ENCODE measurements around the gene EHHADH. TPM values are rescaled to one million over a fixed set of nuclear protein-coding genes. Genes with fewer than 3 reads are reported as not detected.

The EHHADH gene
- total and polyA plus RNA-seq, 11 donors, result 5.1 to 26.0 (median 14.3) TPM

GRCh38 chr3:185204894-185205293, 49.0 kb downstream of the EHHADH start:
- TF ChIP-seq POLR2A (IDR thresholded peaks at IDR 0.05) (no peak), CTCF (IDR thresholded peaks at IDR 0.05) (no peak)
- no peaks in the 10 kb centered on the region for H3K4me1 ChIP-seq
- intact Hi-C loops (cut with DNase I), result no loop called here
- no peaks in the 10 kb centered on the region for H3K9me3 ChIP-seq
- H3K27me3 ChIP-seq, result no peaks in the 10 kb centered on the region
- H3K27ac ChIP-seq, result no peak overlapping the region
- no peak overlapping the region for H3K4me3 ChIP-seq
- DNase-seq, result no peak
- 88 to 93% (median 91%) methylated on average over 2 of the region's 2 CpGs for WGBS, 4 donors
- peaks cover 0 to 35% (median 6%) of the 10 kb centered on the region in 9 donors for H3K36me3 ChIP-seq
- no peak for ATAC-seq

DNA sequence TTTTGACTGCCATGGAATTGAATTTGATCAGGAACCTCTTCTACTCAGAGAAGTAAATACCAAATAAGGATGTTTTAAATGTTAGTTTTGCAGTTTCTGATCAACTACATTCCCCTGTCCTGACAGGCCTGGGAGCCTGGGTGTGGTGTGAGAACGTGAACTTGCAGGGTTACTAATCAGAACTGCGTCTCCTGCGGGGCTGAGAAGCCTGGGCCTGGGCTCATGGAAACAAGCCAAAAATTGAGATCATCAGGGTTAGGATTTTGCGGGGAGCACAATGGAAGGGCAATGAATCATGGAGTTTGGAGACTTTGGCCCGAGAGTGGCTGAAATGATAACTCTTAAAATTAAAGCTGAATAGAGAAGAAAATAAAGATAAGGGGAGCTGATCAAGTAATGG, 53.2 kb downstream of the EHHADH start:
- Histone ChIP-seq H3K27ac (no peak overlapping the region), H3K4me3 (no peak overlapping the region), H3K36me3 (peaks cover 0 to 35% (median 6%) of the 10 kb centered on the region in 9 donors), H3K9me3 (no peaks in the 10 kb centered on the region), H3K4me1 (no peaks in the 10 kb centered on the region), H3K27me3 (no peaks in the 10 kb centered on the region)
- WGBS, 4 donors, result 67 to 75% (median 70%) methylated on average over 5 of the region's 5 CpGs
- ATAC-seq (no peak), DNase-seq (no peak)
- no peak for TF ChIP-seq POLR2A (IDR thresholded peaks at IDR 0.05)
- TF ChIP-seq CTCF (IDR thresholded peaks at IDR 0.05), result no peak
- intact Hi-C loops (cut with DNase I), result no loop called here

GRCh38 chr3:185199671-185200070, 54.2 kb downstream of the EHHADH start:
- TF ChIP-seq POLR2A (IDR thresholded peaks at IDR 0.05), result no peak
- no peak for TF ChIP-seq CTCF (IDR thresholded peaks at IDR 0.05)
- peaks cover 0 to 35% (median 6%) of the 10 kb centered on the region in 9 donors for H3K36me3 ChIP-seq
- H3K9me3 ChIP-seq, result peaks cover 0 to 8% (median 0%) of the 10 kb centered on the region in 12 donors
- intact Hi-C loops (cut with DNase I), result no loop called here
- DNase-seq (no peak), ATAC-seq (no peak)
- H3K27ac ChIP-seq, result no peak overlapping the region
- 92 to 98% (median 93%) methylated on average over 5 of the region's 5 CpGs for WGBS, 4 donors
- no peaks in the 10 kb centered on the region for H3K4me1 ChIP-seq
- no peak overlapping the region for H3K4me3 ChIP-seq
- no peaks in the 10 kb centered on the region for H3K27me3 ChIP-seq

DNA sequence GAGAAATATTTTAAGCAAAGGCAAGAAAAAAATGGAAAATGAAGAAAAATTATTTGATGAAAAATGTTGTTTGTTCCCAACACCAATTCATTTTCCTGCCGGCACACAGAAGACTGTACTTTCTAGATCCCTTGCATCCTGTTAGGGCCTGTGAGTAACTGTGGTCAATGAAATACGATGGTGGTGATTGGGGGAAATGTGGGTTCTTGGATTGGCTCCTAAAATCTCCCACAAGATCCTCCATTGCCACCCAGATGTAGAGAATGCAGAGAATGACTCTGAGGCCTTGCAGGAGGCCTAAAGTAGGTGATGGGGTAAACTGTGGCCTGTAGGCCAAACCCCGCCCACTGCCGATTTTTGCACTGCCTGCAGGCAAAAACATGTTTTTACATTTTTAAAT, 54.6 kb downstream of the EHHADH start:
- Histone ChIP-seq H3K4me1 (no peaks in the 10 kb centered on the region), H3K36me3 (peaks cover 0 to 32% (median 6%) of the 10 kb centered on the region in 9 donors), H3K27ac (no peak overlapping the region), H3K4me3 (no peak overlapping the region), H3K9me3 (peaks cover 0 to 8% (median 0%) of the 10 kb centered on the region in 12 donors), H3K27me3 (no peaks in the 10 kb centered on the region)
- TF ChIP-seq POLR2A (IDR thresholded peaks at IDR 0.05) (no peak), CTCF (IDR thresholded peaks at IDR 0.05) (no peak)
- WGBS, 4 donors, result 90 to 97% (median 93%) methylated on average over 4 of the region's 4 CpGs
- ATAC-seq (no peak), DNase-seq (no peak)
- intact Hi-C loops (cut with DNase I), result no loop called here

Data from heart left ventricle (tissue), 16 donors.